HG03139 (cell line): ENCODE data around the gene PRR15.
A peak's percentile ranks its signal among the peaks of the same experiment; 100 is the strongest.

ENCODE experiments used
- ATAC-seq: cut with Tn5 transposase; IDR thresholded peaks from one replicate; pipeline ENCODE4 v1.9.1; 2021; ENCODE audit not compliant: unreplicated experiment

Gene PRR15

GRCh38 chr7:29567174-29567573 lies 3.5 kb downstream of the PRR15 start:
- ATAC-seq = no peak

- no peak for ATAC-seq
Observed at GRCh38 chr7:29569648-29570047, 6.0 kb downstream of the PRR15 start.

GRCh38 chr7:29572558-29572957 lies 8.9 kb downstream of the PRR15 start:
- ATAC-seq = no peak

GRCh38 chr7:29573567-29573966 lies 9.9 kb downstream of the PRR15 start:
- no peak for ATAC-seq

GRCh38 chr7:29574659-29575058 lies 11.0 kb downstream of the PRR15 start:
- no peak for ATAC-seq

GRCh38 chr7:29587195-29587808 lies 23.7 kb downstream of the PRR15 start:
- no peak for ATAC-seq

- no peak for ATAC-seq
Observed at GRCh38 chr7:29588212-29588611, 24.6 kb downstream of the PRR15 start.

- peak; percentile 65 for ATAC-seq
Observed at GRCh38 chr7:29588900-29589696, 25.5 kb downstream of the PRR15 start.

- no peak for ATAC-seq
Observed at GRCh38 chr7:29592866-29593265, 29.2 kb downstream of the PRR15 start.

GRCh38 chr7:29593459-29593858 lies 29.8 kb downstream of the PRR15 start:
- ATAC-seq = no peak

GRCh38 chr7:29596593-29597178 lies 33.1 kb downstream of the PRR15 start:
- ATAC-seq = no peak

GRCh38 chr7:29597266-29597665 lies 33.6 kb downstream of the PRR15 start:
- ATAC-seq = no peak

- no peak for ATAC-seq
Observed at GRCh38 chr7:29598137-29598536, 34.5 kb downstream of the PRR15 start.

- ATAC-seq = no peak
Observed at GRCh38 chr7:29598613-29599012, 35.0 kb downstream of the PRR15 start.

GRCh38 chr7:29599026-29599425 lies 35.4 kb downstream of the PRR15 start:
- ATAC-seq = no peak

GRCh38 chr7:29600661-29601060 lies 37.0 kb downstream of the PRR15 start:
- no peak for ATAC-seq

- ATAC-seq = no peak
Observed at GRCh38 chr7:29604052-29604451, 40.4 kb downstream of the PRR15 start.

- ATAC-seq = no peak
Observed at GRCh38 chr7:29604702-29605101, 41.1 kb downstream of the PRR15 start.

GRCh38 chr7:29605671-29606070 lies 42.0 kb downstream of the PRR15 start:
- ATAC-seq = no peak

GRCh38 chr7:29606287-29606721 lies 42.7 kb downstream of the PRR15 start:
- no peak for ATAC-seq

GRCh38 chr7:29606830-29607229 lies 43.2 kb downstream of the PRR15 start:
- ATAC-seq = no peak

GRCh38 chr7:29607259-29607658 lies 43.6 kb downstream of the PRR15 start:
- no peak for ATAC-seq
